Measurements from ENCODE around the gene MYO1B.

- TF ChIP-seq POLR2A (IDR thresholded peaks at IDR 0.05) (no peak), CTCF (IDR thresholded peaks at IDR 0.05) (no peak), POLR2AphosphoS5 (IDR thresholded peaks at IDR 0.05) (no peak), EP300 (IDR thresholded peaks at IDR 0.05) (no peak)
Observed at GRCh38 chr2:191443446-191443845, 198.2 kb downstream of the MYO1B start.

Measured in upper lobe of left lung (tissue), 4 donors.